Osteocyte (in vitro differentiated cells): Measurements from ENCODE around the gene ARHGDIG. TPM values are rescaled to one million over a fixed set of nuclear protein-coding genes. Genes with fewer than 3 reads are reported as not detected.
"Not testable (repeated sequence)": the region's sequence is repeated elsewhere in the genome, so short reads cannot be mapped to it uniquely, and the experiment has no call there.

Experiments
- DNase-seq: peaks from one replicate; pipeline ENCODE4 v3.0.0; 2021; ENCODE audit warnings: mixed read lengths; ENCODE audit not compliant: unreplicated experiment; ENCODE audit errors: extremely low spot score
- H3K27ac Mint-ChIP-seq: one replicate; pipeline ENCODE4 v1.8.0; 2021; ENCODE audit warnings: mild to moderate bottlenecking, mixed read lengths; ENCODE audit not compliant: unreplicated experiment
- H3K27me3 Mint-ChIP-seq: one replicate; pipeline ENCODE4 v1.8.0; 2021; ENCODE audit warnings: mixed read lengths; ENCODE audit not compliant: unreplicated experiment
- H3K36me3 Mint-ChIP-seq: one replicate; pipeline ENCODE4 v1.8.0; 2021; ENCODE audit warnings: mixed read lengths; ENCODE audit not compliant: unreplicated experiment
- H3K4me1 Mint-ChIP-seq: one replicate; pipeline ENCODE4 v1.8.0; 2021; ENCODE audit warnings: mixed read lengths; ENCODE audit not compliant: unreplicated experiment
- H3K4me3 Mint-ChIP-seq: one replicate; pipeline ENCODE4 v1.8.0; 2021; ENCODE audit warnings: mild to moderate bottlenecking, moderate library complexity, mixed read lengths; ENCODE audit not compliant: unreplicated experiment
- H3K9me3 Mint-ChIP-seq: one replicate; pipeline ENCODE4 v1.8.0; 2021; ENCODE audit warnings: mixed read lengths; ENCODE audit not compliant: unreplicated experiment
- CTCF ChIP-seq: fragments of 200-600 bp; sonication (generic); IDR thresholded peaks from 2 replicates; pipeline ENCODE4 v1.5.0; 2021; ENCODE audit warnings: antibody characterized with exemption, mild to moderate bottlenecking, moderate library complexity
- total RNA-seq: library from RNA; stranded (reverse); gene quantifications from 2 replicates; pipeline ENCODE4 v1.2.1, GENCODE V29; 2021

ARHGDIG gene
- total RNA-seq, 1 donor from 2014 or later = 0.54 TPM

GRCh38 chr16:252366-253337, 27.7 kb upstream of the ARHGDIG start:
- no peak overlapping the region for H3K27ac Mint-ChIP-seq

GRCh38 chr16:253833-254232, 26.6 kb upstream of the ARHGDIG start:
- no peak for DNase-seq
- no peaks in the 10 kb centered on the region for H3K9me3 Mint-ChIP-seq
- no peak for TF ChIP-seq CTCF
- no peak overlapping the region for H3K4me3 Mint-ChIP-seq
- H3K4me1 Mint-ChIP-seq = no peaks in the 10 kb centered on the region
- H3K27ac Mint-ChIP-seq = no peak overlapping the region
- H3K27me3 Mint-ChIP-seq = no peaks in the 10 kb centered on the region
- peaks cover 28% of the 10 kb centered on the region for H3K36me3 Mint-ChIP-seq

More at GRCh38 chr16:252366-253337, 27.7 kb upstream of the ARHGDIG start:
- Mint-ChIP-seq H3K4me1 (no peaks in the 10 kb centered on the region), H3K4me3 (no peak overlapping the region), H3K36me3 (peaks cover 28% of the 10 kb centered on the region), H3K9me3 (no peaks in the 10 kb centered on the region), H3K27me3 (no peaks in the 10 kb centered on the region)
- TF ChIP-seq CTCF = no peak
- no peak for DNase-seq

- peaks cover 34% of the 10 kb centered on the region for H3K36me3 Mint-ChIP-seq
- no peak overlapping the region for H3K27ac Mint-ChIP-seq
- DNase-seq = no peak
- TF ChIP-seq CTCF = no peak
- H3K27me3 Mint-ChIP-seq = no peaks in the 10 kb centered on the region
- H3K4me3 Mint-ChIP-seq = no peak overlapping the region
- H3K9me3 Mint-ChIP-seq = no peaks in the 10 kb centered on the region
- no peaks in the 10 kb centered on the region for H3K4me1 Mint-ChIP-seq
Measured at GRCh38 chr16:254461-254860, 25.9 kb upstream of the ARHGDIG start.

- Mint-ChIP-seq H3K9me3 (no peaks in the 10 kb centered on the region), H3K27ac (no peak overlapping the region), H3K4me1 (no peaks in the 10 kb centered on the region), H3K27me3 (no peaks in the 10 kb centered on the region), H3K36me3 (peaks cover 35% of the 10 kb centered on the region), H3K4me3 (no peak overlapping the region)
- no peak for DNase-seq
- TF ChIP-seq CTCF = no peak
Measured at GRCh38 chr16:255183-255582, 25.2 kb upstream of the ARHGDIG start.

- not testable (repeated sequence) for H3K9me3 Mint-ChIP-seq, H3K4me3 Mint-ChIP-seq, H3K4me1 Mint-ChIP-seq, DNase-seq, H3K27ac Mint-ChIP-seq, H3K27me3 Mint-ChIP-seq
- H3K36me3 Mint-ChIP-seq = peaks cover 35% of the 10 kb centered on the region
Measured at GRCh38 chr16:258091-258490, 22.3 kb upstream of the ARHGDIG start.
